ENCODE data around the gene ATP8B1. TPM values are rescaled to one million over a fixed set of nuclear protein-coding genes. Genes with fewer than 3 reads are reported as not detected.

ATP8B1 gene
- total RNA-seq, 1 donor from 2014 or later: 20.8 TPM

DNA sequence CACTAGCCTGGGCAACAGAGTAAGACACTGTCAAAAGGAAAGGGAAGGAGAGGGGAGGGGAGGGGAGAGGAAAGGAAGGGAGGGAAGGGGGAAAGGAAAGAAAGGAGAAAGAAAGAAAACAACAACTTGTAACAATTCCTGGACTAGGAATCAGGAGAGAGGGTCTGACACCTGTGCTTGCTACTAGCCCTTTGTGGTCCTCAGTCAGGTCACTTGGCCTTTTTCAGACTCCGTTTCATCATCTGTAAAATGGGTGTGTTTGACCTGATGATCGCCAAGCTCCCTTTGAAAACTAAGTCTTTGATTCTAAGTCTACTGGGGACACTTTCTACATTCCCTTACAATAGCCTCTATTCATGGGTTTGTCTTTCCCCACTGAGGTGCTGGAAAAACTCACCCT lies 11.4 kb upstream of the ATP8B1 start:
- FAIRE-seq (no peak), DNase-seq (ENCODE audit: low read depth) (no peak)
- TF ChIP-seq, protein P1, sequence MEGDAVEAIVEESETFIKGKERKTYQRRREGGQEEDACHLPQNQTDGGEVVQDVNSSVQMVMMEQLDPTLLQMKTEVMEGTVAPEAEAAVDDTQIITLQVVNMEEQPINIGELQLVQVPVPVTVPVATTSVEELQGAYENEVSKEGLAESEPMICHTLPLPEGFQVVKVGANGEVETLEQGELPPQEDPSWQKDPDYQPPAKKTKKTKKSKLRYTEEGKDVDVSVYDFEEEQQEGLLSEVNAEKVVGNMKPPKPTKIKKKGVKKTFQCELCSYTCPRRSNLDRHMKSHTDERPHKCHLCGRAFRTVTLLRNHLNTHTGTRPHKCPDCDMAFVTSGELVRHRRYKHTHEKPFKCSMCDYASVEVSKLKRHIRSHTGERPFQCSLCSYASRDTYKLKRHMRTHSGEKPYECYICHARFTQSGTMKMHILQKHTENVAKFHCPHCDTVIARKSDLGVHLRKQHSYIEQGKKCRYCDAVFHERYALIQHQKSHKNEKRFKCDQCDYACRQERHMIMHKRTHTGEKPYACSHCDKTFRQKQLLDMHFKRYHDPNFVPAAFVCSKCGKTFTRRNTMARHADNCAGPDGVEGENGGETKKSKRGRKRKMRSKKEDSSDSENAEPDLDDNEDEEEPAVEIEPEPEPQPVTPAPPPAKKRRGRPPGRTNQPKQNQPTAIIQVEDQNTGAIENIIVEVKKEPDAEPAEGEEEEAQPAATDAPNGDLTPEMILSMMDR (IDR thresholded peaks at IDR 0.05; ENCODE audit: insufficient read depth, low read length, severe bottlenecking): no peak
- no peak overlapping the region for H3K4me3 ChIP-seq (ENCODE audit: low read depth, low read length)
- no peaks in the 10 kb centered on the region for H3K27me3 ChIP-seq (ENCODE audit: control insufficient read depth, insufficient read depth, low read length)
- H3K36me3 ChIP-seq (ENCODE audit: control insufficient read depth, insufficient read depth, low read length): no peaks in the 10 kb centered on the region

- H3K4me3 ChIP-seq (ENCODE audit: low read depth, low read length): no peak overlapping the region
- peak; percentile 92 for DNase-seq (ENCODE audit: low read depth)
- no peaks in the 10 kb centered on the region for H3K36me3 ChIP-seq (ENCODE audit: control insufficient read depth, insufficient read depth, low read length)
- no peaks in the 10 kb centered on the region for H3K27me3 ChIP-seq (ENCODE audit: control insufficient read depth, insufficient read depth, low read length)
- peak; percentile 82 for FAIRE-seq
- TF ChIP-seq, protein P1 (IDR thresholded peaks at IDR 0.05; ENCODE audit: insufficient read depth, low read length, severe bottlenecking): no peak
These were observed 10.1 kb upstream of the ATP8B1 start for GRCh38 chr18:57813245-57813644.

DNA sequence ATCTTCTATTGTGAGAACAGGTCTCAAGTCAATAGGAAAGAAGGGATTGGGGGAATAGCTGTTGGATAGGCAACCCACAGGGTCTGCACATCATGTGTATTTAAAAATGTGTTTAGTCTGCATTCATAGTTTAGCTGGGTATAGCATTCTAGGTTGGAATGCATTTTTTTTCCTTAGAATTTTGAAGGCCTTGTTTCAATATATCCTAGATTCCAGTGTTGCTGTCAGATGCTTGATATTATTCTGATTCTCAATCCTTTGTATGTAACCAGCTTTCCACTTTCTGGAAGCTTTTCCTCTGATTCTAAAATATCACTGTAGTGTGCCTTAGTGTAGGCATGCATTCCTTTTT lies 9.0 kb upstream of the ATP8B1 start:
- FAIRE-seq: no peak
- no peak for DNase-seq (ENCODE audit: low read depth)
- H3K36me3 ChIP-seq (ENCODE audit: control insufficient read depth, insufficient read depth, low read length): no peaks in the 10 kb centered on the region
- H3K27me3 ChIP-seq (ENCODE audit: control insufficient read depth, insufficient read depth, low read length): no peaks in the 10 kb centered on the region
- H3K4me3 ChIP-seq (ENCODE audit: low read depth, low read length): no peak overlapping the region
- TF ChIP-seq, protein P1 (IDR thresholded peaks at IDR 0.05; ENCODE audit: insufficient read depth, low read length, severe bottlenecking): no peak

DNA sequence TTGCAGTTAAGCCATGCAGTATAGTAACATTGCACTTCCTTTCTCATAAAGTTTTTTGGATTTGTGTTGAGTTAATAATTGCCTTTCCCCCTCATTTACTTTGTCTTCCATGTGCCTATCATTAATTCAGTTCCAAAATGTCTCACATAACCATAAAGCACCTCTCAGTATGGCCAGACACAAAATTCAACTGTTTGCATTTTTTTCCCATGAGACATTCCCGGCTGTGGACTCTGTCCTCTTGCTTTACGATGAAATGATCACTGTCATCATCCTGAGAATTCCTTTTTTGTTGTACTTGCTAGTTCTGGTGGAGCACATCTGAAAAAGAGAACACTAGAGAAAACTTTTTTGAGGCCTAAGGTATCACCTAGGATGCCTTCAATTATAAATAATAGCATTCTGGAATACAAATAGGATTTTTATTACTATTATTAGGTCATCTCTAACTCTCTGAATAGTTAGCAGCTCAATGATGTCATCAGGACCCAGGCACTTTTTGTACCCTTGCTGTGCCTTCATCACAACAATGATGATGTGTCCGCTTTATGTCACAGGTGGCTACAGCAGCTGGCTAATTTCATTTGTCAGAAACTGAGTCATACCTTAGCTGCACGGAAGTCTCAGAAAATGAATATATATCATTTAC lies 8.5 kb upstream of the ATP8B1 start:
- FAIRE-seq: no peak
- Histone ChIP-seq H3K36me3 (ENCODE audit: control insufficient read depth, insufficient read depth, low read length) (no peaks in the 10 kb centered on the region), H3K27me3 (ENCODE audit: control insufficient read depth, insufficient read depth, low read length) (no peaks in the 10 kb centered on the region), H3K4me3 (ENCODE audit: low read depth, low read length) (no peak overlapping the region)
- TF ChIP-seq, protein P1 (IDR thresholded peaks at IDR 0.05; ENCODE audit: insufficient read depth, low read length, severe bottlenecking): no peak
- no peak for DNase-seq (ENCODE audit: low read depth)

DNA sequence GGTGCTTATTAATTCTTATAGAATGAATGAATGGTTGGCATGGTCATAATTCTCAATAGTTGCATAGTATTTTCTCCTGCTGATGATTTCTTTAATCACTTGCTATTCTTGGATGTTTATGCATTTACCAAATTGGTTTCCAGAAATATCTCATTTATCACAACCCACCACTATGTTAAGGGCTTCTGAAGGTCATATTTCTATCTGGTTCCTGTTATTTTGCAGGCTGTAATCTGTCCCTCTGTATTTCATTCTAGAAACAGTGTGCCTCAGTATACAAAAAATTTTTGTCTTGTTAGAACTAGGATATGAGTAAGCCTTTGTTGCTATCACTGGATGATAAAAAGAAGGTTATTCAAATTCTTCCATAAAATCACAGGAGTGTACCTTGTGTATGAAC lies 6.1 kb upstream of the ATP8B1 start:
- FAIRE-seq (no peak), DNase-seq (ENCODE audit: low read depth) (no peak)
- TF ChIP-seq, protein P1 (IDR thresholded peaks at IDR 0.05; ENCODE audit: insufficient read depth, low read length, severe bottlenecking): no peak
- no peaks in the 10 kb centered on the region for H3K36me3 ChIP-seq (ENCODE audit: control insufficient read depth, insufficient read depth, low read length)
- no peak overlapping the region for H3K4me3 ChIP-seq (ENCODE audit: low read depth, low read length)
- no peaks in the 10 kb centered on the region for H3K27me3 ChIP-seq (ENCODE audit: control insufficient read depth, insufficient read depth, low read length)
